Measurements from ENCODE around the gene KLHDC8A. TPM values are rescaled to one million over a fixed set of nuclear protein-coding genes. Genes with fewer than 3 reads are reported as not detected.

The KLHDC8A gene
- total RNA-seq, 1 experiment from 2014 or later: 0.49 TPM

GRCh38 chr1:205338011-205338410 is 18.7 kb downstream of the KLHDC8A start:
- no peaks in the 10 kb centered on the region for H3K9me3 ChIP-seq (ENCODE audit: control insufficient read depth in 1 of 2, insufficient read depth in 1 of 2, low read depth in 1 of 2, low read length in 2 of 2)
- no peak for DNase-seq (ENCODE audit: low read depth, low spot score)
- H3K27ac ChIP-seq (ENCODE audit: low read depth, low read length): no peak overlapping the region
- ChIA-PET RAD21 (ENCODE audit: low non-redundant PET in 1 of 2, low total read pairs in 2 of 2, uncharacterized antibody in 2 of 2, unreplicated experiment in 2 of 2) (no interaction called here), CTCF (interaction anchor here (2.4 kb wide), 1 partner anchor 16 kb away, joined by 16 read pairs; no protein-coding TSS in a partner anchor), POLR2A (no interaction called here)
- no peaks in the 10 kb centered on the region for H3K36me3 ChIP-seq (ENCODE audit: control insufficient read depth in 1 of 2, insufficient read depth in 2 of 2, low read length in 2 of 2)
- no peak overlapping the region for H3K9ac ChIP-seq (ENCODE audit: low read length)
- H3K4me2 ChIP-seq (ENCODE audit: low read length): no peak overlapping the region
- H2AFZ ChIP-seq (ENCODE audit: low read depth, low read length, poor library complexity, severe bottlenecking): no peak overlapping the region
- no peak for ATAC-seq
- H3K27me3 ChIP-seq (ENCODE audit: insufficient read depth, low read length): no peaks in the 10 kb centered on the region
- BruUV-seq (replicated peaks): no TSS peak
- no peaks in the 10 kb centered on the region for H3K9me2 ChIP-seq (ENCODE audit: insufficient read depth)
- no peak overlapping the region for H3K4me3 ChIP-seq (replicated peaks in 1 of 2; ENCODE audit: low read depth in 1 of 2, low read length in 2 of 2)
- TF ChIP-seq REST (IDR thresholded peaks at IDR 0.05; ENCODE audit: low read depth) (no peak), SIN3A (IDR thresholded peaks at IDR 0.05; ENCODE audit: low read depth) (no peak), ZBTB33 (IDR thresholded peaks at IDR 0.05; ENCODE audit: extremely low read depth, insufficient replicate concordance, low read length) (no peak), CEBPB (IDR thresholded peaks at IDR 0.05; ENCODE audit: low read depth) (no peak), RAD21 (IDR thresholded peaks at IDR 0.05; ENCODE audit: low read depth) (no peak), POLR2AphosphoS5 (IDR thresholded peaks at IDR 0.05; ENCODE audit: low read depth, low read length) (no peak), CTCF (IDR thresholded peaks at IDR 0.05 in 2 of 3, conservative IDR thresholded peaks at IDR 0.05 in 1 of 3; ENCODE audit: borderline replicate concordance in 1 of 3, insufficient read depth in 1 of 3, low read depth in 2 of 3, low read length in 2 of 3) (no peak), ZFX (IDR thresholded peaks at IDR 0.05) (no peak), ZNF274 (IDR thresholded peaks at IDR 0.05; ENCODE audit: low read depth, low read length) (no peak), TCF7L2 (IDR thresholded peaks at IDR 0.05; ENCODE audit: borderline replicate concordance, extremely low read depth, insufficient read depth, insufficient read length) (no peak), SP1 (IDR thresholded peaks at IDR 0.05; ENCODE audit: low read depth) (no peak), CBX3 (IDR thresholded peaks at IDR 0.05; ENCODE audit: low read depth) (no peak)
- H3K79me2 ChIP-seq (ENCODE audit: insufficient read depth, low read length): no peaks in the 10 kb centered on the region
- intact Hi-C loops (cut with micrococcal nuclease): loop anchor here (5.0 kb wide), 1 partner anchor 149 kb away; no protein-coding TSS in a partner anchor
- H4K20me1 ChIP-seq (ENCODE audit: insufficient read depth): no peaks in the 10 kb centered on the region
- H3K4me1 ChIP-seq (ENCODE audit: control insufficient read depth in 1 of 2, insufficient read depth in 2 of 2, low read length in 2 of 2): peaks cover 4 to 13% of the 10 kb centered on the region in 2 experiments; a peak in 3 of 4 replicates
